ENCODE results near the gene MRPL14.

Gene MRPL14

GRCh38 chr6:44132476-44132875 lies 5.2 kb upstream of the MRPL14 start:
- TF ChIP-seq CTCF (IDR thresholded peaks at IDR 0.05) = no peak
- no peak for DNase-seq (ENCODE audit: low spot score)
- H3K27ac ChIP-seq = no peak overlapping the region
- H3K4me3 ChIP-seq = no peak overlapping the region

- no peak overlapping the region for H3K27ac ChIP-seq
- H3K4me3 ChIP-seq = no peak overlapping the region
- TF ChIP-seq CTCF (IDR thresholded peaks at IDR 0.05) = no peak
- no peak for DNase-seq (ENCODE audit: low spot score)
These were observed 4.6 kb upstream of the MRPL14 start for GRCh38 chr6:44131892-44132291.

DNA sequence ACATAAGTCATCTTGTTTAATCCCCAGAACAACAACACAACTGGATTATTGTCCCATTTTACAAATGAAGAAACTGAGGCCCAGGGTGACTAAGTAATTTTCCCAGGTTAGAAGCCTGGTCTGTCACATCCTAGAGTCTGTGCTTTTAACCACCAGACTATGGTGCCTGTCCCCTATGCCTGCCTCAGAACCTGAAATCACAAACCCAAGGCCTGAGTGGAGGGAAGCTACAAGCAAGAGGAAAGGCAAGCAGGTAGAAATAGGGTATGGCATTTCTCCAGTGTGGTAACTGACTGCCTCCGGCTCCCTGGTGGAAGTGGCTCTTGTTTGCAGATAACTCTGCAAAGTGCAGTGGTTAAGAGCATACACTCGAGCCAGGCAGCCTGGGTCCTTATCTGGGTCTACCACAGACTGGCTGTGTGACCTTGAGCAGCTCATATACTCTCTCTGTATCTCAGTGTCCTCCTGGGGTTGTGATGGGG lies 2.6 kb upstream of the MRPL14 start:
- no peak for DNase-seq (ENCODE audit: low spot score)
- Histone ChIP-seq H3K4me3 (no peak overlapping the region), H3K27ac (no peak overlapping the region)
- TF ChIP-seq CTCF (IDR thresholded peaks at IDR 0.05) = no peak

- TF ChIP-seq CTCF (IDR thresholded peaks at IDR 0.05) = no peak
- peak overlapping the region; percentile 87 to 95 for H3K27ac ChIP-seq
These were observed 1.0 kb upstream of the MRPL14 start for GRCh38 chr6:44128020-44128917.

GRCh38 chr6:44126320-44127149 lies 717 bp downstream of the MRPL14 start:
- H3K27ac ChIP-seq = peak overlapping the region; percentile 87 to 95
- H3K4me3 ChIP-seq = peak overlapping the region; percentile 78
- TF ChIP-seq CTCF (IDR thresholded peaks at IDR 0.05) = no peak
- DNase-seq (ENCODE audit: low spot score) = no peak

More at GRCh38 chr6:44128020-44128917, 1.0 kb upstream of the MRPL14 start:
- peak overlapping the region; percentile 78 for H3K4me3 ChIP-seq
- DNase-seq (ENCODE audit: low spot score) = peak; percentile 80

GRCh38 chr6:44123544-44123943 lies 3.7 kb downstream of the MRPL14 start:
- no peak overlapping the region for H3K27ac ChIP-seq
- DNase-seq (ENCODE audit: low spot score) = no peak
- no peak for TF ChIP-seq CTCF (IDR thresholded peaks at IDR 0.05)
- no peak overlapping the region for H3K4me3 ChIP-seq
